ENCODE data around the gene ANKIB1.

- TF ChIP-seq CTCF (IDR thresholded peaks at IDR 0.05; ENCODE audit: insufficient read depth, low read length), result no peak
- no peak for TF ChIP-seq POLR2AphosphoS5 (IDR thresholded peaks at IDR 0.05; ENCODE audit: low read depth)
These were observed 37.2 kb downstream of the ANKIB1 start for GRCh38 chr7:92282930-92283329.

Measured in HL-60 (cell line).